Measurements from ENCODE around the gene PROSER3.
A peak's percentile ranks its signal among the peaks of the same experiment; 100 is the strongest.

Gene PROSER3

DNA sequence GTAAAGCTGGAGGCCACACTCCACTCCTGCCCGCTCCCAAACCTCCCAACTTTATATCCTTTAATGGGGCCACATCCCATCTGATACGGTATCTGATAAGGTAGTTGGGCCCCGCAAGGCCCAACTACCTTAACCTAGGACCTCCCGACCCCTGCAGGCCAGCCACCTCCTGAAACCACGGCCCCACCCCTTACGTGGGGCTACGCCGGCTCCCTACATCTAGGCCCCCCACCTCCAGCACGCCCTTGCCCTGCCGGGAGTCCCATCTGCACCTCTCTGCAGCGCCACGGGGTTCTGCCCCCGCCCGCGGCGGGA, 17.9 kb upstream of the PROSER3 start:
- DNase-seq (ENCODE audit: low read depth): no peak
- H3K4me3 ChIP-seq (ENCODE audit: low read depth, low read length): peak overlapping the region; percentile 55
- no peak for TF ChIP-seq CTCF (conservative IDR thresholded peaks at IDR 0.05; ENCODE audit: low read depth, low read length)

GRCh38 chr19:35740423-35741202, 17.4 kb upstream of the PROSER3 start:
- TF ChIP-seq CTCF (conservative IDR thresholded peaks at IDR 0.05; ENCODE audit: low read depth, low read length): peak; percentile 24
- DNase-seq (ENCODE audit: low read depth): peak; percentile 99
- peak overlapping the region; percentile 60 for H3K4me3 ChIP-seq (ENCODE audit: low read depth, low read length)

GRCh38 chr19:35741203-35741515, 16.8 kb upstream of the PROSER3 start:
- DNase-seq (ENCODE audit: low read depth): no peak
- H3K4me3 ChIP-seq (ENCODE audit: low read depth, low read length): peak overlapping the region; percentile 60
- TF ChIP-seq CTCF (conservative IDR thresholded peaks at IDR 0.05; ENCODE audit: low read depth, low read length): no peak

- TF ChIP-seq CTCF (conservative IDR thresholded peaks at IDR 0.05; ENCODE audit: low read depth, low read length): no peak
- H3K4me3 ChIP-seq (ENCODE audit: low read depth, low read length): no peak within 1 kb of the TSS
- DNase-seq (ENCODE audit: low read depth): no peak
Measured at GRCh38 chr19:35742121-35742724, 15.8 kb upstream of the PROSER3 start, which contains the start of gene IGFLR1. TSS of gene IGFLR1 (minus strand) at chr19:35742452. CDS start at chr19:35741180, 1,272 bp downstream.

- no peak for DNase-seq (ENCODE audit: low read depth)
- no peak for TF ChIP-seq CTCF (conservative IDR thresholded peaks at IDR 0.05; ENCODE audit: low read depth, low read length)
- no peak overlapping the region for H3K4me3 ChIP-seq (ENCODE audit: low read depth, low read length)
Measured at GRCh38 chr19:35743640-35744429, 14.1 kb upstream of the PROSER3 start.

GRCh38 chr19:35744430-35745327, 13.3 kb upstream of the PROSER3 start:
- TF ChIP-seq CTCF (conservative IDR thresholded peaks at IDR 0.05; ENCODE audit: low read depth, low read length): peak; percentile 61
- peak; percentile 98 for DNase-seq (ENCODE audit: low read depth)
- peak overlapping the region; percentile 88 for H3K4me3 ChIP-seq (ENCODE audit: low read depth, low read length)
